DND-41 (cell line): Measurements from ENCODE around the gene TRNAU1AP.

Experiments
- ATAC-seq: fragments of 200-7000 bp; cut with Tn5 transposase; 3 replicates; pipeline ENCODE4 v1.9.1; 2021; ENCODE audit warnings: low read depth; ENCODE audit not compliant: insufficient read depth
- DNase-seq: peaks from one replicate; pipeline ENCODE4 v3.0.0-alpha.2; 2020
- H2AFZ ChIP-seq: 2 replicates; pipeline ENCODE4 v1.6.0; 2012; ENCODE audit warnings: low read depth, low read length
- H3K27ac ChIP-seq: 2 replicates; pipeline ENCODE4 v1.5.1; 2012; ENCODE audit warnings: low read length, inconsistent platforms
- H3K27me3 ChIP-seq: fragments of 200-600 bp; sonication (generic); 2 replicates; pipeline ENCODE4 v1.6.0; 2012; ENCODE audit warnings: low read length, mild to moderate bottlenecking, inconsistent platforms; ENCODE audit not compliant: insufficient read depth, poor library complexity
- H3K36me3 ChIP-seq: 2 replicates; pipeline ENCODE4 v1.5.1; 2012; ENCODE audit warnings: low read length, inconsistent platforms; ENCODE audit not compliant: insufficient read depth
- H3K4me1 ChIP-seq: 2 replicates; pipeline ENCODE4 v1.5.1; 2012; ENCODE audit warnings: mild to moderate bottlenecking, low read length; ENCODE audit not compliant: insufficient read depth
- H3K4me2 ChIP-seq: 2 replicates; pipeline ENCODE4 v1.6.0; 2012; ENCODE audit warnings: mild to moderate bottlenecking, moderate library complexity, low read length, inconsistent platforms; ENCODE audit not compliant: insufficient read depth
- H3K4me3 ChIP-seq, 2 experiments: fragments of 200-600 bp in 1 of 2; shearing (Covaris generic) in 1 of 2; 2 replicates each; pipeline ENCODE4 v1.5.1; 2012 to 2016; ENCODE audit warnings: inconsistent platforms in 2 of 2, low read length in 2 of 2, mild to moderate bottlenecking in 2 of 2, low read depth in 1 of 2, moderate library complexity in 1 of 2
- H3K79me2 ChIP-seq: 2 replicates; pipeline ENCODE4 v1.6.0; 2012; ENCODE audit warnings: low read length, inconsistent platforms; ENCODE audit not compliant: insufficient read depth
- H3K9ac ChIP-seq: 2 replicates; pipeline ENCODE4 v1.6.0; 2012; ENCODE audit warnings: low read depth, mild to moderate bottlenecking, inconsistent platforms, low read length, moderate library complexity
- H3K9me3 ChIP-seq: 2 replicates; pipeline ENCODE4 v1.5.1; 2012; ENCODE audit warnings: low read length, moderate library complexity, mild to moderate bottlenecking, inconsistent platforms; ENCODE audit not compliant: insufficient read depth, severe bottlenecking
- H4K20me1 ChIP-seq: 2 replicates; pipeline ENCODE4 v1.6.0; 2012; ENCODE audit warnings: low read length; ENCODE audit not compliant: insufficient read depth
- EZH2 ChIP-seq: IDR thresholded peaks from 3 replicates; pipeline ENCODE4 v1.6.1; 2012; ENCODE audit warnings: borderline replicate concordance, low read depth, mild to moderate bottlenecking, moderate library complexity, low read length, inconsistent platforms; ENCODE audit not compliant: severe bottlenecking
- TF ChIP-seq, protein P1 (sequence below): IDR thresholded peaks from 2 replicates; pipeline ENCODE4 v1.5.1; 2012; ENCODE audit warnings: borderline replicate concordance, low read length, moderate library complexity, mild to moderate bottlenecking; ENCODE audit not compliant: poor library complexity, severe bottlenecking; ENCODE audit errors: extremely low read depth

TRNAU1AP gene

DNA sequence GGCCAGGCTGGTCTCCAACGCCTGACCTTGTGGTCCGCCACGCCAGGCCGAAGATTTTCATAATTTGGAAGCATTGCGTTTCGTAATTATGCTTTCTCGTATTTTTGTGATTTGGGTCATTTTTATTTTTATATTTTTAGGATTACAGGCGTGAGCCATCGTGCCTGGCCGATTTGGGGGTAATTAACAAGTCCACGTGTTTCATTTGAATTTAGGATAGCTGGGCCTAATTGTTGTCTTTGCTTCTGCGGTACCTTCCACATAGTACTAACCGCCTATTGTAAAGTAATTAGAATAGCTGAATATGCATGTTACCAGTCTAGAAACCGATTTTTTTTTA lies 46.0 kb upstream of the TRNAU1AP start:
- peaks cover 41% of the 10 kb centered on the region for H4K20me1 ChIP-seq
- H3K79me2 ChIP-seq, result peaks cover 63% of the 10 kb centered on the region
- peak overlapping the region; percentile 79 to 94 for H3K4me3 ChIP-seq
- H3K4me1 ChIP-seq, result peaks cover 45% of the 10 kb centered on the region
- DNase-seq (no peak), ATAC-seq (no peak)
- H3K27me3 ChIP-seq, result no peaks in the 10 kb centered on the region
- peaks cover 55% of the 10 kb centered on the region for H3K36me3 ChIP-seq
- peak overlapping the region; percentile 62 for H3K4me2 ChIP-seq
- no peaks in the 10 kb centered on the region for H3K9me3 ChIP-seq
- TF ChIP-seq EZH2, result no peak
- TF ChIP-seq, protein P1, sequence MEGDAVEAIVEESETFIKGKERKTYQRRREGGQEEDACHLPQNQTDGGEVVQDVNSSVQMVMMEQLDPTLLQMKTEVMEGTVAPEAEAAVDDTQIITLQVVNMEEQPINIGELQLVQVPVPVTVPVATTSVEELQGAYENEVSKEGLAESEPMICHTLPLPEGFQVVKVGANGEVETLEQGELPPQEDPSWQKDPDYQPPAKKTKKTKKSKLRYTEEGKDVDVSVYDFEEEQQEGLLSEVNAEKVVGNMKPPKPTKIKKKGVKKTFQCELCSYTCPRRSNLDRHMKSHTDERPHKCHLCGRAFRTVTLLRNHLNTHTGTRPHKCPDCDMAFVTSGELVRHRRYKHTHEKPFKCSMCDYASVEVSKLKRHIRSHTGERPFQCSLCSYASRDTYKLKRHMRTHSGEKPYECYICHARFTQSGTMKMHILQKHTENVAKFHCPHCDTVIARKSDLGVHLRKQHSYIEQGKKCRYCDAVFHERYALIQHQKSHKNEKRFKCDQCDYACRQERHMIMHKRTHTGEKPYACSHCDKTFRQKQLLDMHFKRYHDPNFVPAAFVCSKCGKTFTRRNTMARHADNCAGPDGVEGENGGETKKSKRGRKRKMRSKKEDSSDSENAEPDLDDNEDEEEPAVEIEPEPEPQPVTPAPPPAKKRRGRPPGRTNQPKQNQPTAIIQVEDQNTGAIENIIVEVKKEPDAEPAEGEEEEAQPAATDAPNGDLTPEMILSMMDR, result no peak
- peak overlapping the region; percentile 82 for H3K9ac ChIP-seq
- peak overlapping the region; percentile 77 for H3K27ac ChIP-seq
- H2AFZ ChIP-seq, result no peak overlapping the region

DNA sequence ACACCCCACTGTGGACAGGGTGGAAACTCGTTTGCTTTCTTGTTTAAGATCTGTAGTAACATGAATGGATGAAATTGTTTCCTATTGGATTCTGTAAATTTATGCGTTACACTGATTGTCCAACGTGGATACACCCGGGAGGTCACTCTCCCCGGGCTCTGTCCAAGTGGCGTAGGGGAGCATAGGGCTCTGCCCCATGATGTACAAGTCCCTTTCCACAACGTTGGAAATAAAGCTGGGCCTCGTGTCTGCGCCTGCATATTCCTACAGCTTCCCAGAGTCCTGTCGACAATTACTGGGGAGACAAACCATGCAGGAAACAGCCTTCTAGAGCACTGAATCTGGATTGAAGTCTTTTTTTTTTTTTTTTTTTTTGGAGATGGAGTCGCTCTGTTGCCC lies 45.6 kb upstream of the TRNAU1AP start:
- peak overlapping the region; percentile 82 for H3K9ac ChIP-seq
- peak overlapping the region; percentile 77 for H3K27ac ChIP-seq
- DNase-seq, result peak; percentile 33
- H3K4me2 ChIP-seq, result peak overlapping the region; percentile 62
- H3K27me3 ChIP-seq, result no peaks in the 10 kb centered on the region
- peak overlapping the region; percentile 79 to 94 for H3K4me3 ChIP-seq
- H2AFZ ChIP-seq, result no peak overlapping the region
- no peaks in the 10 kb centered on the region for H3K9me3 ChIP-seq
- H3K4me1 ChIP-seq, result peaks cover 45% of the 10 kb centered on the region
- ATAC-seq, result no peak
- H3K79me2 ChIP-seq, result peaks cover 67% of the 10 kb centered on the region
- H3K36me3 ChIP-seq, result peaks cover 58% of the 10 kb centered on the region
- TF ChIP-seq, protein P1, result no peak
- TF ChIP-seq EZH2, result no peak
- H4K20me1 ChIP-seq, result peaks cover 45% of the 10 kb centered on the region

DNA sequence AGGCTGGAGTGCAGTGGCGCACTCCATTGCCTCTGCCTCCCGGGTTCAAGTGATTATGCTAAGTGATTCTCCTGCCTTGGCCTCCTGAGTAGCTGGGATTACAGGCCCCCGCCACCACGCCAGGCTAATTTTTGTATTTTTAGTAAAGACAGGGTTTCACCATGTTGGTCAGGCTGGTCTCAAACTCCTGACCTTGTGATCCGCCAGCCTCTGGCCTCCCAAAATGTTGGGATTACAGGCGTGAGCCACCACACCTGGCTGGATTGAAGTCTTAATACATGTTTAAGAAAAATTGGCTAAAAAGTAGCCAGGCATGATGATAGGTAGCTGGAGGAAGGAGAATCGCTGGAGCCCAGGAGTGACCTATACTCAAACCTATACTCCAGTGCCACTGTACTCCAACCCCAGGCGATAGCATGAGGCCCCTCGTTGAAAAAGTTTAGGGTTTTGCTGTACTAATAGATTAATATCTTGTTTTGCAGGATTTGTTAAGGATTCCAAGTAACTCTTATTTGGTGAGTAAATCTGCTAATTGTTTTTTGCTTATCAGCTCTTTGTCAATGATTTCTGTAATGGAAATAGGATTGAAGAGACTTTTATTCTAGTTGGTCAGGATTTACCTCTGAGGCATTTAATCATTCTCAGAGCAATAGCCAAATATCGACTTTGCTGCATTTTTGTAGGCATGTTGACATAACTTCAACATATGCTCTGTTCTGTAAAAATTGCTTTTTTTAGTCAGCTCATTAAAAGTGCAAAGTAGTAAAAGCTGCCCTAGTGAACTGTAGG lies 45.0 kb upstream of the TRNAU1AP start:
- Histone ChIP-seq H3K27ac (peak overlapping the region; percentile 77), H4K20me1 (peaks cover 48% of the 10 kb centered on the region), H3K9me3 (no peaks in the 10 kb centered on the region), H3K9ac (peak overlapping the region; percentile 82), H3K4me3 (peak overlapping the region; percentile 79 to 94; a peak in 3 of 4 replicates), H2AFZ (no peak overlapping the region), H3K36me3 (peaks cover 64% of the 10 kb centered on the region), H3K4me2 (peak overlapping the region; percentile 62), H3K4me1 (peaks cover 45% of the 10 kb centered on the region), H3K79me2 (peaks cover 70% of the 10 kb centered on the region), H3K27me3 (no peaks in the 10 kb centered on the region)
- TF ChIP-seq, protein P1, result no peak
- TF ChIP-seq EZH2, result no peak
- no peak for ATAC-seq
- DNase-seq, result peak; percentile 29

DNA sequence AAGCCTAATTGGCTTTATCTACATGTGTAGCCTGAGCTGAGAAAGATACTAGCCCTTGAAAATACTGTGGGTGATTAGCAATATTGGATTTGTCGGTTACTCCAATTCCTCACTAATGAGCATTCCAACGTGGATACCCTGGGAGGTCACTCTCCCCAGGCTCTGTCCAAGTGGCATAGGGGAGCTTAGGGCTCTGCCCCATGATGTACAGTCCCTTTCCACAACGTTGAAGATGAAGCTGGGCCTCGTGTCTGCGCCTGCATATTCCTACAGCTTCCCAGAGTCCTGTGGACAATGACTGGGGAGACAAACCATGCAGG lies 44.5 kb upstream of the TRNAU1AP start:
- peaks cover 72% of the 10 kb centered on the region for H3K79me2 ChIP-seq
- peaks cover 69% of the 10 kb centered on the region for H3K36me3 ChIP-seq
- H3K27ac ChIP-seq, result peak overlapping the region; percentile 77
- peaks cover 46% of the 10 kb centered on the region for H3K4me1 ChIP-seq
- no peaks in the 10 kb centered on the region for H3K27me3 ChIP-seq
- ATAC-seq (no peak), DNase-seq (no peak)
- peak overlapping the region; percentile 79 to 94; a peak in 3 of 4 replicates for H3K4me3 ChIP-seq
- peaks cover 48% of the 10 kb centered on the region for H4K20me1 ChIP-seq
- peak overlapping the region; percentile 62 for H3K4me2 ChIP-seq
- TF ChIP-seq, protein P1, result no peak
- no peak for TF ChIP-seq EZH2
- H2AFZ ChIP-seq, result no peak overlapping the region
- H3K9me3 ChIP-seq, result no peaks in the 10 kb centered on the region
- H3K9ac ChIP-seq, result peak overlapping the region; percentile 82
